ENCODE data around the gene SLC9A3. TPM values are rescaled to one million over a fixed set of nuclear protein-coding genes. Genes with fewer than 3 reads are reported as not detected.
A peak's percentile ranks its signal among the peaks of the same experiment; 100 is the strongest.

Gene SLC9A3
- total RNA-seq, 6 donors from 2014 or later: 1.0 to 4.1 (median 1.9) TPM

- H3K27ac ChIP-seq: no peak overlapping the region
- no peak overlapping the region for H3K4me3 ChIP-seq
- peaks cover 0 to 5% (median 0%) of the 10 kb centered on the region in 4 donors for H3K4me1 ChIP-seq
- H3K27me3 ChIP-seq: peaks cover 0 to 10% (median 1%) of the 10 kb centered on the region in 4 donors
- 78 to 81% methylated on average over 8 of the region's 8 CpGs for WGBS, 2 donors
- DNase-seq (no peak), ATAC-seq (ENCODE audit: low FRiP score in 2 of 2) (peak in 1 of 2 donors; percentile 41)
- no peak for TF ChIP-seq POLR2A (IDR thresholded peaks at IDR 0.05)
- TF ChIP-seq, protein P1, sequence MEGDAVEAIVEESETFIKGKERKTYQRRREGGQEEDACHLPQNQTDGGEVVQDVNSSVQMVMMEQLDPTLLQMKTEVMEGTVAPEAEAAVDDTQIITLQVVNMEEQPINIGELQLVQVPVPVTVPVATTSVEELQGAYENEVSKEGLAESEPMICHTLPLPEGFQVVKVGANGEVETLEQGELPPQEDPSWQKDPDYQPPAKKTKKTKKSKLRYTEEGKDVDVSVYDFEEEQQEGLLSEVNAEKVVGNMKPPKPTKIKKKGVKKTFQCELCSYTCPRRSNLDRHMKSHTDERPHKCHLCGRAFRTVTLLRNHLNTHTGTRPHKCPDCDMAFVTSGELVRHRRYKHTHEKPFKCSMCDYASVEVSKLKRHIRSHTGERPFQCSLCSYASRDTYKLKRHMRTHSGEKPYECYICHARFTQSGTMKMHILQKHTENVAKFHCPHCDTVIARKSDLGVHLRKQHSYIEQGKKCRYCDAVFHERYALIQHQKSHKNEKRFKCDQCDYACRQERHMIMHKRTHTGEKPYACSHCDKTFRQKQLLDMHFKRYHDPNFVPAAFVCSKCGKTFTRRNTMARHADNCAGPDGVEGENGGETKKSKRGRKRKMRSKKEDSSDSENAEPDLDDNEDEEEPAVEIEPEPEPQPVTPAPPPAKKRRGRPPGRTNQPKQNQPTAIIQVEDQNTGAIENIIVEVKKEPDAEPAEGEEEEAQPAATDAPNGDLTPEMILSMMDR (IDR thresholded peaks at IDR 0.05): no peak
- no peak for TF ChIP-seq POLR2AphosphoS5 (IDR thresholded peaks at IDR 0.05)
- TF ChIP-seq EP300 (IDR thresholded peaks at IDR 0.05): no peak
- no peaks in the 10 kb centered on the region for H3K9me3 ChIP-seq
- H3K36me3 ChIP-seq: no peaks in the 10 kb centered on the region
Measured at GRCh38 chr5:568809-569208, 44.6 kb upstream of the SLC9A3 start.

GRCh38 chr5:568061-568781 is 44.0 kb upstream of the SLC9A3 start:
- DNase-seq: peak in 1 of 2 donors; percentile 67
- 68 to 70% methylated on average over 22 to 27 of the region's 27 CpGs for WGBS, 2 donors
- H3K36me3 ChIP-seq: no peaks in the 10 kb centered on the region
- TF ChIP-seq POLR2AphosphoS5 (IDR thresholded peaks at IDR 0.05): no peak
- TF ChIP-seq EP300 (IDR thresholded peaks at IDR 0.05): no peak
- TF ChIP-seq, protein P1 (IDR thresholded peaks at IDR 0.05): no peak
- no peak for TF ChIP-seq POLR2A (IDR thresholded peaks at IDR 0.05)
- H3K4me1 ChIP-seq: peaks cover 0 to 5% (median 0%) of the 10 kb centered on the region in 4 donors
- no peak overlapping the region for H3K4me3 ChIP-seq
- no peaks in the 10 kb centered on the region for H3K9me3 ChIP-seq
- no peak for ATAC-seq (ENCODE audit: low FRiP score in 2 of 2)
- H3K27ac ChIP-seq: no peak overlapping the region
- peaks cover 0 to 10% (median 1%) of the 10 kb centered on the region in 4 donors for H3K27me3 ChIP-seq

DNA sequence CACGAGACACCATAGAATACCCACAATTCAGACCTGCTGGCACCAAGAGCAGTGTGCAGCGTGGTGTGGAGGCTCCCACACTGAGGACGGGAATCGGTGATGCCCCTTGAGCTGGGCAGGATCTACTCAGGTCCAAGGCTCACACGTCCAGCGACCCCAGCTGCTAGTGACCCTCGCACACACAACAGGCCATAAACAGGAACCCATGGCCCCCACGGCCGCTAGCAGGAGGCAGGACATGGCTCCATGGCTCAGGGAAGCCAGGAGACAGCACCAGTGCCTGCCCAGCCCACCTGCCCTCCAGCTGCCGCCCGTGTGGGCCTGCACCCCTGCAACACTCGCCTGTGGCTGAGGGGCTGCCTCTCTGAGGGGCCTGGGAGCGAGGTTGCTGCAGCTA is 43.4 kb upstream of the SLC9A3 start:
- peaks cover 0 to 10% (median 1%) of the 10 kb centered on the region in 4 donors for H3K27me3 ChIP-seq
- WGBS, 2 donors: 80% methylated on average over 5 to 13 of the region's 13 CpGs
- peaks cover 0 to 5% (median 0%) of the 10 kb centered on the region in 4 donors for H3K4me1 ChIP-seq
- H3K27ac ChIP-seq: no peak overlapping the region
- H3K36me3 ChIP-seq: no peaks in the 10 kb centered on the region
- no peaks in the 10 kb centered on the region for H3K9me3 ChIP-seq
- no peak overlapping the region for H3K4me3 ChIP-seq
- peak in 1 of 2 donors; percentile 73 for DNase-seq
- no peak for TF ChIP-seq POLR2AphosphoS5 (IDR thresholded peaks at IDR 0.05)
- TF ChIP-seq, protein P1 (IDR thresholded peaks at IDR 0.05): no peak
- no peak for TF ChIP-seq EP300 (IDR thresholded peaks at IDR 0.05)
- TF ChIP-seq POLR2A (IDR thresholded peaks at IDR 0.05): no peak
- peak; percentile 16 to 52 for ATAC-seq (ENCODE audit: low FRiP score in 2 of 2)

DNA sequence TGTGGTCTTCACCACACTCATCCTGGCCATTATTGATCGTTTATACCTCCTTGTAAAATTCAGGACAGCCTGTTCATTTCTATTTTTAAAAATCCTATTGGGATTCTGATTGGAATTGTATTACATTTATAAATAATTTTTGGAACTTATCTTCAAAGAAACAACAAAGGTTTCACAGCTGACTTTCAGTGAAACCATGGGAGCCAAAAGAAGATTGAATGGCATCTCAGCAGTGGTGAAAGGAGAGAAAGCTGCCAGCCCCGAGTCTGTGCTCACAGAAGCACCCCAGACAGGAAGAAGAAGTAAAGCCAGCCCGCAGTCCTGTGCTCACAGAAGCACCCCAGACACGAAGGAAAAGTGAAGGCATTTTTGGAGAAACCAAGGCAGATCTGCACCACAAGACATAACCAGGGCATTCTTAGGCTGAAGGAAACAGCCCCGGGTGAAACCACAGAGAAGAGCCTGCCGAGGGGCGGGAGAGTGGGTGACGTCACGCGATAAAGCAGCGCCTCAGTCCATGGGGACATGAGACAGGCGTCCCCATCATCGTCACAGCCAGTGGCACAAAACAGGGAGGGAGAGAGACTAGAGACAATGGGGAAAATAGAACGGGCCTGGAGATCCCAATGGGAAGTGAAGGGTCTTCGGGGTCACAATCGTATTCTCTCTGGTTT is 42.5 kb upstream of the SLC9A3 start:
- Histone ChIP-seq H3K27me3 (peaks cover 0 to 10% (median 1%) of the 10 kb centered on the region in 4 donors), H3K36me3 (no peaks in the 10 kb centered on the region), H3K27ac (no peak overlapping the region), H3K9me3 (no peaks in the 10 kb centered on the region), H3K4me3 (no peak overlapping the region), H3K4me1 (peaks cover 0 to 5% (median 0%) of the 10 kb centered on the region in 4 donors)
- ATAC-seq (ENCODE audit: low FRiP score in 2 of 2) (no peak), DNase-seq (no peak)
- TF ChIP-seq POLR2AphosphoS5 (IDR thresholded peaks at IDR 0.05) (no peak), POLR2A (IDR thresholded peaks at IDR 0.05) (no peak), EP300 (IDR thresholded peaks at IDR 0.05) (no peak)
- TF ChIP-seq, protein P1 (IDR thresholded peaks at IDR 0.05): no peak
- WGBS, 2 donors: 88 to 91% methylated on average over 16 of the region's 16 CpGs
